Hematopoietic multipotent progenitor cell treated with erythropoietin and hydrocortisone succinate and interleukin-3 and kit ligand, for 17 days (in vitro differentiated cells): ENCODE measurements around the gene URM1.
"Not testable (repeated sequence)": the region's sequence is repeated elsewhere in the genome, so short reads cannot be mapped to it uniquely, and the experiment has no call there.

Experiments used
- DNase-seq: peaks from one replicate; pipeline ENCODE4 v3.0.0-alpha.2; 2015; ENCODE audit warnings: low spot score

URM1 gene

GRCh38 chr9:128370752-128371629, at the start of gene URM1:
Gene URM1 (plus strand): TSS chr9:128371374. CDS start chr9:128371381, 7 bp downstream.
- DNase-seq: peak; percentile 97

GRCh38 chr9:128321879-128322403, 49.2 kb upstream of the URM1 start:
- no peak for DNase-seq

DNA sequence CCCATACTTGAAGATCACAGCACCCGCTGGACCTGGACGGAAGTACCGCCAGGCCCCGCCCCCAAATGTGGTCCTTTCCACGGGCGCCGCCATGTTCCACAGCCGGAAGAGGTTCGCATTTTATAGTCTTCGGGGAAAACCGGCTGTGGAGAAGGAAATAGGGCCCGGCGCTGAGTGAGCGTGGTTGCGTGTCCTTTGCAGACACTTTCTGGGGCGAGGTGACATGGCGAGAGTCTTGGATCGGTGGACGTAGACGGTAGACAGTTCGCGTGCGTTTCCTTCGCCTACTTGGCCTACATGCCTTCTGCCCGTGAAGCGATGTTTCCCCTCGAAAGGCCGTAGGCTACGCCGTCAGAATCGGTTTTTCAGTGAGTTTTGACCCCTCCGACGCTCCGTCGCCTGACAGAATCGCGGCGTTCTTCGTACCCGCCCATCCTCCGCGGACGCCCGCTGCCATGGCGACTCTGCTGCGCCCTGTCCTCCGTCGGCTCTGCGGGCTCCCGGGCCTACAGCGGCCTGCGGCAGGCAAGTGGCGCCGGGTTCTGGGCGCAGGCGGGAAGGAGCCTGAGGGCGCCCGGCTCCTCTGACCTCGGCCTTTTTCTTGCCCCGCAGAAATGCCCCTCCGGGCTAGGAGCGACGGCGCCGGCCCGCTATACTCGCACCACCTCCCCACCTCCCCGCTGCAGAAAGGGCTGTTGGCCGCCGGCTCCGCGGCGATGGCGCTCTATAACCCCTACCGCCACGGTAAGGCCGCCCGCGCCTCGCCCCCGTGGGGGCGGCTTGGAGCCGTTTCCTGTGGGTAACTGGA, 48.6 kb upstream of the URM1 start, which contains the start of the genes COQ4 and TRUB2:
Gene COQ4, plus strand, starts transcription at position 436 of the 808 bp plus-strand sequence. Its CDS starts 20 bp downstream, at position 456.
Gene TRUB2, minus strand, starts transcription at position 44 of the 808 bp plus-strand sequence. Its CDS starts 39 bp downstream, at position 5.
- peak; percentile 91 for DNase-seq

GRCh38 chr9:128323212-128323730, 47.9 kb upstream of the URM1 start:
- DNase-seq: no peak

- DNase-seq: no peak
Observed at GRCh38 chr9:128323791-128324190, 47.4 kb upstream of the URM1 start.

- DNase-seq: no peak
Observed at GRCh38 chr9:128324401-128324800, 46.8 kb upstream of the URM1 start.

GRCh38 chr9:128325629-128326028, 45.5 kb upstream of the URM1 start:
- no peak for DNase-seq

DNA sequence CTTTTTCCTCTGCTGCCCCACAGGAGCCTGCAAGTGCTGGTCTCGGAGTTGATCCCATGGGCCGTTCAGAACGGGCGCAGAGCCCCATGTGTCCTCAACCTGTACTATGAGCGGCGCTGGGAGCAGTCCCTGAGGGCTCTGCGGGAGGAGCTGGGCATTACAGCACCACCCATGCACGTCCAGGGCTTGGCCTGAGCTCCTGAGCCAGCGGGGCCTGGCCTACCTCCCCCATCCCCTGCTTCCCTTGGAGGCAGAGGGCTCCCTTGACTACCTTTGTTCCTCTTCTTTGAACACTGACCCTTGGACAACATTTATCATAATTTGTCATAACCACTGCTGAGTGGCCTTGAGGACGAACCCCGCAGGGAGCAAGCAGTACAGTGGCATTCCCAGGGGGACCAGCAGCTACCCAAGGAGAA, 37.7 kb upstream of the URM1 start:
- no peak for DNase-seq

DNA sequence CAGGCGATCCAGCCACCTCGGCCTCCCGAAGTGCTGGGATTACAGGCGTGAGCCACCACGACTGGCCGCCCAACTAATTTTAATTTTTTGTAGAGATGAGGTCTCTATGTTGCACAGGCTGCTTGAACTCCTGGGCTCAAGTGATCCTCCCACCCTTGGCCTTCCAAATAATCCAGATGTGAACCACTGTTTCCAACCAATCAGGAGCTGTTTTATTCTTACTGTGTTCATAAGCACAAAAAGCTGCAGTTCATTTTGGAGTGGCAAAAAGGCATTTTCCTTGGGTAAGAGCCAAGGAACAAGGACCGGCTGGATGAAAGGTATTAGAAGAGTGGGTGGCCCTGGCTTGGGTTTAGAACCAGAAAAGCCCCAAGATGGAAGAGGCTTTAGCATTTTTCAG, 36.0 kb upstream of the URM1 start:
- DNase-seq: no peak

DNA sequence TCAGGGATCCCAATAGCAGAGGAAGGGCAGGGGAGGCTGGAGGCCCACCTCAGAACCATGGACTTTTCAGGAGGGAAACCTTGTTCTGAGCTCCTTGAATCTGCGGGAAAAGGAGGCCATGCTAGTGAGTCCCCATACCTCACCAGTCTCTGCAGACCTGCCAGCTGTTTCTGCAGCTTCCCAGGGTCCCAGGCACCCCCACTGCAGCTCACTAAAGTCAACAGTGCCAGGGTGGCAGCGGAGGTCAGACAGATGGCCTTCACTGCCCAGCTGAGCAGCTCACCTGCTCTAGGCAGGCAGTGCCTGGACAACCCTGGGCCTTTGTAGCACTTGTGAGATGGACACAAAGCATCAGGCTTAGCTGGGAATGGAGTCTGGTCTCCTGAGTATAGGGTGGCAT, 35.3 kb upstream of the URM1 start:
- DNase-seq: no peak

DNA sequence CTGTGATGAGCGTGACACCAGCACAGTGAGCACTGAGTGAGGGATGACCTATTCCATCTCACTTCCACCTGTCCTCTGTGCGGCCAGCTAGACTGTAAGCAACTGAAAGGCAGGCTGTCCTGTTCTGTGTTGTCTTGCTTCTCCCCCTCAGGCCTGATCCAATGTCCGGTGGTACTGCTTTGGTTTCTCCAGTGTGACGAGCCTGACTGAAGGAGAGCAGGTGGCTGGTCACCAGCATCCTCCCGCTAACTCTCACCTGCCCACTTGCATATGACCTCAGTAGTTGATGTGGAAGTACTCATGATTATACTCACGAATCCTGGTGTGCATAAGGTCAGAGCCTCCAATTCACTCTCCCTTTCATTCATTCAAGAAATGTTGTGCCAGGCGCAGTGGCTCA, 33.2 kb upstream of the URM1 start:
- no peak for DNase-seq

- DNase-seq: not testable (repeated sequence)
Observed at GRCh38 chr9:128338852-128339614, 32.1 kb upstream of the URM1 start.

- DNase-seq: peak; percentile 80
Observed at GRCh38 chr9:128339761-128340690, 31.1 kb upstream of the URM1 start, which contains the start of gene SLC27A4. Gene SLC27A4 (plus strand): TSS chr9:128340527. CDS start chr9:128343133, 2,606 bp downstream.

GRCh38 chr9:128340691-128341434, 30.3 kb upstream of the URM1 start:
- DNase-seq: no peak

DNA sequence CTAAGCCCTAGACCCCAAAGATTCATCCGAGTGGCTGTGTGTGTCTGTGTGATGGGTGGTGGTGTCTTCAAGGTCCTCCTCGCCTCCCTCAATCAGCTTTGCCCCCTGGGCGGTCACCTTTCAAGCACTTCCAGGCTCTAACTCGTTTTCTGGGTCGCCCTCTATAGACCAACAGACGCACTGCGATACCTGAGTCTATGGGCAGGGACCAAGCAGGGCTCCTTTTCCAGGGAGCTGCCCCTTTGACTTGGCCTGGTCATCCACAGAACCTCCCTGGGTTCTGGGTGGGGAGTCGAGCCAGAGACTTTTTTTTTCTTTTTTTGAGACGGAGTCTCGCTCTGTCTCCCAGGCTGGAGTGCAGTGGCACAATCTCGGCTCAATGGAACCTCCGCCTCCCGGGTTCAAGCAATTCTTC, 29.7 kb upstream of the URM1 start:
- DNase-seq: peak; percentile 60

DNA sequence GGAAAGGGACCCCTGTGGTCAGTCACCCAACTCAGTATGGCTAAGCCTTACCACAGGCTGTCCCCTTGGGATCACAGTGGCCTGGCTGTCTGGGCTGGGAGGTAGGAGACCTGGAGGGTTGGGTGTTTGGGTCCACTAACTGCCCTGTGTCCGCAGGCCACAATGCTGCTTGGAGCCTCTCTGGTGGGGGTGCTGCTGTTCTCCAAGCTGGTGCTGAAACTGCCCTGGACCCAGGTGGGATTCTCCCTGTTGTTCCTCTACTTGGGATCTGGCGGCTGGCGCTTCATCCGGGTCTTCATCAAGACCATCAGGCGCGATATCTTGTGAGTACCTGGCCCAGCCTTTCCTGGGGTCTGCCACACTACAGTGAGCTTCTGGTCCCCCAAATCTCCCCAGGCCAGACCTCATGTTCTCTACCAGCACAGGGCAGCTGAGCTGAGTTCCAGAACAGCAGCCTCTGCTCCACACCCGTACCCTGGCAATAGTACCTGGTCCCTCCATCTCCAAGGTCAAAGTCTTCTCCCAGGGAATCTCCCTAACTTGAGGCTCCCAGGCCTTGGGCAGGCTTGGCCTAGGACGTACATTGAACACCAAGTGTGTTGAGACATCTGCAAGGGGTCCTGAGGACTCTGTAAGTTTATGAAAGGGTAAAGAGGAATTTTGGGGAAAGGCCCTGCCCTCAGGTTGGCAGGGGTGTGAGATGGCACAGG, 28.0 kb upstream of the URM1 start:
- no peak for DNase-seq

GRCh38 chr9:128343855-128344254, 27.3 kb upstream of the URM1 start:
- no peak for DNase-seq

- DNase-seq: no peak
Observed at GRCh38 chr9:128344931-128345605, 26.1 kb upstream of the URM1 start.
